ENCODE data around the gene NLK. TPM values are rescaled to one million over a fixed set of nuclear protein-coding genes. Genes with fewer than 3 reads are reported as not detected.
"Not testable (repeated sequence)": the region's sequence is repeated elsewhere in the genome, so short reads cannot be mapped to it uniquely, and the experiment has no call there.

The NLK gene
- total RNA-seq, 1 experiment from 2014 or later = 40.3 TPM

DNA sequence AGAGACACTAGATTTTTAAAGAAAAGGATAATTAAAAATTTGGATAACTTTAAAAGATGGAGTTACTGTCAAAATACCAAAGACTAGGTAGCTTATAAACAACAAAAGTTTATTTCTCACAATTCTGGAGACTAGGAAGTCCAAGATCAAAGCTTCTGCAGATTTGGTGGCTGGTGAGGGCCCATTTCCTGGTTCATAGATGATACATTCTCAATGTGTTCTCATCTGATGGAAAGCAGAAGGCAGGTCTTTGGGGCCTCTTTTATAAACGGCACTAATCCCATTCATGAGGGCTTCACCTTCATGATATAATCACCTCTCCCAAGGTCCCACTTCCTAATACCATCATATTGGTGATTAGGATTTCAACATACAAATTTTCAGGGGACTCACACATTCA lies 33.7 kb downstream of the NLK start (continued):
- TF ChIP-seq, protein P1, sequence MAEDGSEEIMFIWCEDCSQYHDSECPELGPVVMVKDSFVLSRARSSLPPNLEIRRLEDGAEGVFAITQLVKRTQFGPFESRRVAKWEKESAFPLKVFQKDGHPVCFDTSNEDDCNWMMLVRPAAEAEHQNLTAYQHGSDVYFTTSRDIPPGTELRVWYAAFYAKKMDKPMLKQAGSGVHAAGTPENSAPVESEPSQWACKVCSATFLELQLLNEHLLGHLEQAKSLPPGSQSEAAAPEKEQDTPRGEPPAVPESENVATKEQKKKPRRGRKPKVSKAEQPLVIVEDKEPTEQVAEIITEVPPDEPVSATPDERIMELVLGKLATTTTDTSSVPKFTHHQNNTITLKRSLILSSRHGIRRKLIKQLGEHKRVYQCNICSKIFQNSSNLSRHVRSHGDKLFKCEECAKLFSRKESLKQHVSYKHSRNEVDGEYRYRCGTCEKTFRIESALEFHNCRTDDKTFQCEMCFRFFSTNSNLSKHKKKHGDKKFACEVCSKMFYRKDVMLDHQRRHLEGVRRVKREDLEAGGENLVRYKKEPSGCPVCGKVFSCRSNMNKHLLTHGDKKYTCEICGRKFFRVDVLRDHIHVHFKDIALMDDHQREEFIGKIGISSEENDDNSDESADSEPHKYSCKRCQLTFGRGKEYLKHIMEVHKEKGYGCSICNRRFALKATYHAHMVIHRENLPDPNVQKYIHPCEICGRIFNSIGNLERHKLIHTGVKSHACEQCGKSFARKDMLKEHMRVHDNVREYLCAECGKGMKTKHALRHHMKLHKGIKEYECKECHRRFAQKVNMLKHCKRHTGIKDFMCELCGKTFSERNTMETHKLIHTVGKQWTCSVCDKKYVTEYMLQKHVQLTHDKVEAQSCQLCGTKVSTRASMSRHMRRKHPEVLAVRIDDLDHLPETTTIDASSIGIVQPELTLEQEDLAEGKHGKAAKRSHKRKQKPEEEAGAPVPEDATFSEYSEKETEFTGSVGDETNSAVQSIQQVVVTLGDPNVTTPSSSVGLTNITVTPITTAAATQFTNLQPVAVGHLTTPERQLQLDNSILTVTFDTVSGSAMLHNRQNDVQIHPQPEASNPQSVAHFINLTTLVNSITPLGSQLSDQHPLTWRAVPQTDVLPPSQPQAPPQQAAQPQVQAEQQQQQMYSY (CRISPR knock-in tag; IDR thresholded peaks at IDR 0.05) = no peak

DNA sequence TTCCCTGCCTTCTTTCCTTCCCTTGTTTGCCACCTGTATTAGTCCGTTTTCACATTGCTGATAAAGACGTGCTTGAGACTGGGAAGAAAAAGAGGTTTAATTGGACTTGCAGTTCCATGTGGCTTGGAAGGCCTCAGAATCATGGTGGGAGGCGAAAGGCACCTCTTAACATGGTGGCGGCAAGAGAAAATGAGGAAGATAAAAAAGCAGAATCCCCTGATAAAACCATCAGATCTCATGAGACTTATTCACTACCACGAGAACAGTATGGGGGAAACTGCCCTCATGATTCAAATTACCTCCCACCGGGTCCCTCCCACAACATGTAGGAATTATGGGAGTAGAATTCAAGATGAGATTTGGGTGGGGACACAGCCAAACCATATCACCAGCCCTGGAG lies 34.7 kb downstream of the NLK start:
- ATAC-seq; POLR2A ChIA-PET; H3K27me3 Mint-ChIP-seq (ENCODE audit: low read depth); DNase-seq (ENCODE audit: low spot score); H3K27ac Mint-ChIP-seq; CTCF ChIA-PET; H3K9me3 Mint-ChIP-seq; H3K4me3 Mint-ChIP-seq; H3K36me3 Mint-ChIP-seq: not testable (repeated sequence)
- peaks cover 65% of the 10 kb centered on the region for H3K4me1 Mint-ChIP-seq

DNA sequence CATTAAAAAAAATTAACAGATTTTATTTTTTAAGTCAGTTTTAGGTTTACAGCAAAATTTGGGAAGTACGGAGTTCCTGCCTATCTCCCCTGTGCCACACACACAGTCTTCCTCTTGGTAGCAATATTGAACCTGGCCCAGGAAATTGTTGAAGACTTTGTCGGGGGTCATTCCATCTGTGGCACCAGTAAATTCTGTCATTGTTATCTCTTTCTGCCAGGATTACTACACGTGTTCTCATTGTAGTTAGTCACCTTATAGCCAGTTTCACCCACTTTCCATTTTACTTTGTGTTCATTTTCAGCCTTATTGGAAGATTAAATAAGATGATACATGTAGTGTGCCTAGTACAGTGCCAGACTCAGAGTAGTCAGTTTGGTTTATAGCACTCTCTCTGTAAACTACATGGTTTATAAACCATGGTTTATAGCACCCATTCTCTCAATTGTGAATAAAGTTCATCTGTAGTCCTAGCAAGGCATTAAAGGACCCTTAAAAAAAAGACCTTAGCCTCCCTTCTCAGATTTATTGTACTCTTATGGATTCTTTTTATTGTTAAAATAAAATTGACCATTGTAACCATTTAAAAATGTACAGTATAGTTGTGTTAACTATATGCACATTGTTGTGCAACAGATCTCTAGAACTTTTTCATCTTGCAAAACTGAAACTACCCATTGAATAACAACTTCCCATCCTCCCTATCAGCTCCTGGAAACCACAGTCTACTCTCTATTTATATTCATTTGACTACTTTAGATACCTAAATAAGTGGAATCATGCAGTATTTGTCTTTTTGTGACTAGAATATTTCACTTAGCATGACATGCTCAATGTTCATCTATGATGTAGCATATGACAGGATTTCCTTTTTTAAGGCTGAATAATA lies 36.1 kb downstream of the NLK start:
- ATAC-seq (no peak), DNase-seq (ENCODE audit: low spot score) (no peak)
- ChIA-PET POLR2A (no interaction called here), CTCF (no interaction called here)
- no peak overlapping the region for H3K27ac Mint-ChIP-seq
- H3K9me3 Mint-ChIP-seq = no peaks in the 10 kb centered on the region
- no peaks in the 10 kb centered on the region for H3K27me3 Mint-ChIP-seq (ENCODE audit: low read depth)
- no peaks in the 10 kb centered on the region for H3K36me3 Mint-ChIP-seq
- no peak overlapping the region for H3K4me3 Mint-ChIP-seq
- H3K4me1 Mint-ChIP-seq = peaks cover 55% of the 10 kb centered on the region
- TF ChIP-seq, protein P2, sequence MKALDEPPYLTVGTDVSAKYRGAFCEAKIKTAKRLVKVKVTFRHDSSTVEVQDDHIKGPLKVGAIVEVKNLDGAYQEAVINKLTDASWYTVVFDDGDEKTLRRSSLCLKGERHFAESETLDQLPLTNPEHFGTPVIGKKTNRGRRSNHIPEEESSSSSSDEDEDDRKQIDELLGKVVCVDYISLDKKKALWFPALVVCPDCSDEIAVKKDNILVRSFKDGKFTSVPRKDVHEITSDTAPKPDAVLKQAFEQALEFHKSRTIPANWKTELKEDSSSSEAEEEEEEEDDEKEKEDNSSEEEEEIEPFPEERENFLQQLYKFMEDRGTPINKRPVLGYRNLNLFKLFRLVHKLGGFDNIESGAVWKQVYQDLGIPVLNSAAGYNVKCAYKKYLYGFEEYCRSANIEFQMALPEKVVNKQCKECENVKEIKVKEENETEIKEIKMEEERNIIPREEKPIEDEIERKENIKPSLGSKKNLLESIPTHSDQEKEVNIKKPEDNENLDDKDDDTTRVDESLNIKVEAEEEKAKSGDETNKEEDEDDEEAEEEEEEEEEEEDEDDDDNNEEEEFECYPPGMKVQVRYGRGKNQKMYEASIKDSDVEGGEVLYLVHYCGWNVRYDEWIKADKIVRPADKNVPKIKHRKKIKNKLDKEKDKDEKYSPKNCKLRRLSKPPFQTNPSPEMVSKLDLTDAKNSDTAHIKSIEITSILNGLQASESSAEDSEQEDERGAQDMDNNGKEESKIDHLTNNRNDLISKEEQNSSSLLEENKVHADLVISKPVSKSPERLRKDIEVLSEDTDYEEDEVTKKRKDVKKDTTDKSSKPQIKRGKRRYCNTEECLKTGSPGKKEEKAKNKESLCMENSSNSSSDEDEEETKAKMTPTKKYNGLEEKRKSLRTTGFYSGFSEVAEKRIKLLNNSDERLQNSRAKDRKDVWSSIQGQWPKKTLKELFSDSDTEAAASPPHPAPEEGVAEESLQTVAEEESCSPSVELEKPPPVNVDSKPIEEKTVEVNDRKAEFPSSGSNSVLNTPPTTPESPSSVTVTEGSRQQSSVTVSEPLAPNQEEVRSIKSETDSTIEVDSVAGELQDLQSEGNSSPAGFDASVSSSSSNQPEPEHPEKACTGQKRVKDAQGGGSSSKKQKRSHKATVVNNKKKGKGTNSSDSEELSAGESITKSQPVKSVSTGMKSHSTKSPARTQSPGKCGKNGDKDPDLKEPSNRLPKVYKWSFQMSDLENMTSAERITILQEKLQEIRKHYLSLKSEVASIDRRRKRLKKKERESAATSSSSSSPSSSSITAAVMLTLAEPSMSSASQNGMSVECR (CRISPR knock-in tag; IDR thresholded peaks at IDR 0.05; ENCODE audit: borderline replicate concordance) = no peak
- no peak for TF ChIP-seq ATF1 (CRISPR knock-in tag; IDR thresholded peaks at IDR 0.05)
- TF ChIP-seq, protein P3, sequence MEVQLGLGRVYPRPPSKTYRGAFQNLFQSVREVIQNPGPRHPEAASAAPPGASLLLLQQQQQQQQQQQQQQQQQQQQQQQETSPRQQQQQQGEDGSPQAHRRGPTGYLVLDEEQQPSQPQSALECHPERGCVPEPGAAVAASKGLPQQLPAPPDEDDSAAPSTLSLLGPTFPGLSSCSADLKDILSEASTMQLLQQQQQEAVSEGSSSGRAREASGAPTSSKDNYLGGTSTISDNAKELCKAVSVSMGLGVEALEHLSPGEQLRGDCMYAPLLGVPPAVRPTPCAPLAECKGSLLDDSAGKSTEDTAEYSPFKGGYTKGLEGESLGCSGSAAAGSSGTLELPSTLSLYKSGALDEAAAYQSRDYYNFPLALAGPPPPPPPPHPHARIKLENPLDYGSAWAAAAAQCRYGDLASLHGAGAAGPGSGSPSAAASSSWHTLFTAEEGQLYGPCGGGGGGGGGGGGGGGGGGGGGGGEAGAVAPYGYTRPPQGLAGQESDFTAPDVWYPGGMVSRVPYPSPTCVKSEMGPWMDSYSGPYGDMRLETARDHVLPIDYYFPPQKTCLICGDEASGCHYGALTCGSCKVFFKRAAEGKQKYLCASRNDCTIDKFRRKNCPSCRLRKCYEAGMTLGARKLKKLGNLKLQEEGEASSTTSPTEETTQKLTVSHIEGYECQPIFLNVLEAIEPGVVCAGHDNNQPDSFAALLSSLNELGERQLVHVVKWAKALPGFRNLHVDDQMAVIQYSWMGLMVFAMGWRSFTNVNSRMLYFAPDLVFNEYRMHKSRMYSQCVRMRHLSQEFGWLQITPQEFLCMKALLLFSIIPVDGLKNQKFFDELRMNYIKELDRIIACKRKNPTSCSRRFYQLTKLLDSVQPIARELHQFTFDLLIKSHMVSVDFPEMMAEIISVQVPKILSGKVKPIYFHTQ (CRISPR knock-in tag; IDR thresholded peaks at IDR 0.05) = no peak
- TF ChIP-seq NR2C2 (CRISPR knock-in tag; IDR thresholded peaks at IDR 0.05) = no peak
- TF ChIP-seq, protein P4, sequence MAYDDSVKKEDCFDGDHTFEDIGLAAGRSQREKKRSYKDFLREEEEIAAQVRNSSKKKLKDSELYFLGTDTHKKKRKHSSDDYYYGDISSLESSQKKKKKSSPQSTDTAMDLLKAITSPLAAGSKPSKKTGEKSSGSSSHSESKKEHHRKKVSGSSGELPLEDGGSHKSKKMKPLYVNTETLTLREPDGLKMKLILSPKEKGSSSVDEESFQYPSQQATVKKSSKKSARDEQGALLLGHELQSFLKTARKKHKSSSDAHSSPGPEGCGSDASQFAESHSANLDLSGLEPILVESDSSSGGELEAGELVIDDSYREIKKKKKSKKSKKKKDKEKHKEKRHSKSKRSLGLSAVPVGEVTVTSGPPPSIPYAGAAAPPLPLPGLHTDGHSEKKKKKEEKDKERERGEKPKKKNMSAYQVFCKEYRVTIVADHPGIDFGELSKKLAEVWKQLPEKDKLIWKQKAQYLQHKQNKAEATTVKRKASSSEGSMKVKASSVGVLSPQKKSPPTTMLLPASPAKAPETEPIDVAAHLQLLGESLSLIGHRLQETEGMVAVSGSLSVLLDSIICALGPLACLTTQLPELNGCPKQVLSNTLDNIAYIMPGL (CRISPR knock-in tag; IDR thresholded peaks at IDR 0.05) = no peak
- TF ChIP-seq, protein P5, sequence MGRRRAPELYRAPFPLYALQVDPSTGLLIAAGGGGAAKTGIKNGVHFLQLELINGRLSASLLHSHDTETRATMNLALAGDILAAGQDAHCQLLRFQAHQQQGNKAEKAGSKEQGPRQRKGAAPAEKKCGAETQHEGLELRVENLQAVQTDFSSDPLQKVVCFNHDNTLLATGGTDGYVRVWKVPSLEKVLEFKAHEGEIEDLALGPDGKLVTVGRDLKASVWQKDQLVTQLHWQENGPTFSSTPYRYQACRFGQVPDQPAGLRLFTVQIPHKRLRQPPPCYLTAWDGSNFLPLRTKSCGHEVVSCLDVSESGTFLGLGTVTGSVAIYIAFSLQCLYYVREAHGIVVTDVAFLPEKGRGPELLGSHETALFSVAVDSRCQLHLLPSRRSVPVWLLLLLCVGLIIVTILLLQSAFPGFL (CRISPR knock-in tag; IDR thresholded peaks at IDR 0.05; ENCODE audit: borderline replicate concordance) = no peak
- TF ChIP-seq, protein P6, sequence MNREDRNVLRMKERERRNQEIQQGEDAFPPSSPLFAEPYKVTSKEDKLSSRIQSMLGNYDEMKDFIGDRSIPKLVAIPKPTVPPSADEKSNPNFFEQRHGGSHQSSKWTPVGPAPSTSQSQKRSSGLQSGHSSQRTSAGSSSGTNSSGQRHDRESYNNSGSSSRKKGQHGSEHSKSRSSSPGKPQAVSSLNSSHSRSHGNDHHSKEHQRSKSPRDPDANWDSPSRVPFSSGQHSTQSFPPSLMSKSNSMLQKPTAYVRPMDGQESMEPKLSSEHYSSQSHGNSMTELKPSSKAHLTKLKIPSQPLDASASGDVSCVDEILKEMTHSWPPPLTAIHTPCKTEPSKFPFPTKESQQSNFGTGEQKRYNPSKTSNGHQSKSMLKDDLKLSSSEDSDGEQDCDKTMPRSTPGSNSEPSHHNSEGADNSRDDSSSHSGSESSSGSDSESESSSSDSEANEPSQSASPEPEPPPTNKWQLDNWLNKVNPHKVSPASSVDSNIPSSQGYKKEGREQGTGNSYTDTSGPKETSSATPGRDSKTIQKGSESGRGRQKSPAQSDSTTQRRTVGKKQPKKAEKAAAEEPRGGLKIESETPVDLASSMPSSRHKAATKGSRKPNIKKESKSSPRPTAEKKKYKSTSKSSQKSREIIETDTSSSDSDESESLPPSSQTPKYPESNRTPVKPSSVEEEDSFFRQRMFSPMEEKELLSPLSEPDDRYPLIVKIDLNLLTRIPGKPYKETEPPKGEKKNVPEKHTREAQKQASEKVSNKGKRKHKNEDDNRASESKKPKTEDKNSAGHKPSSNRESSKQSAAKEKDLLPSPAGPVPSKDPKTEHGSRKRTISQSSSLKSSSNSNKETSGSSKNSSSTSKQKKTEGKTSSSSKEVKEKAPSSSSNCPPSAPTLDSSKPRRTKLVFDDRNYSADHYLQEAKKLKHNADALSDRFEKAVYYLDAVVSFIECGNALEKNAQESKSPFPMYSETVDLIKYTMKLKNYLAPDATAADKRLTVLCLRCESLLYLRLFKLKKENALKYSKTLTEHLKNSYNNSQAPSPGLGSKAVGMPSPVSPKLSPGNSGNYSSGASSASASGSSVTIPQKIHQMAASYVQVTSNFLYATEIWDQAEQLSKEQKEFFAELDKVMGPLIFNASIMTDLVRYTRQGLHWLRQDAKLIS (CRISPR knock-in tag; IDR thresholded peaks at IDR 0.05; ENCODE audit: borderline replicate concordance) = no peak
